WTC11 (cell line): Measurements from ENCODE around the gene LEKR1. TPM values are rescaled to one million over a fixed set of nuclear protein-coding genes. Genes with fewer than 3 reads are reported as not detected.

Source experiments
- ATAC-seq: fragments of 200-7000 bp; cut with Tn5 transposase; 2 replicates; pipeline ENCODE4 v1.10.0; 2021; ENCODE audit warnings: mild to moderate bottlenecking, moderate library complexity
- CTCF ChIA-PET: fragments of 300-600 bp; sonication (Branson Sonifier 250); formaldehyde crosslinking; loops from one replicate; lab custom pipeline; 2021; ENCODE audit warnings: antibody characterized with exemption; lab: Charles Lee
- POLR2A ChIA-PET: fragments of 350-600 bp; sonication (Branson Sonifier 250); formaldehyde crosslinking; loops from one replicate; lab custom pipeline; 2021; ENCODE audit warnings: antibody characterized with exemption; lab: Charles Lee
- DNase-seq: peaks from one replicate; pipeline ENCODE4 v3.0.0; 2021; ENCODE audit warnings: low spot score
- H3K27ac Mint-ChIP-seq: 2 replicates; pipeline ENCODE4 v1.8.0; 2021; ENCODE audit warnings: mixed read lengths
- H3K27me3 Mint-ChIP-seq: 2 replicates; pipeline ENCODE4 v1.8.0; 2021; ENCODE audit warnings: low read depth, mild to moderate bottlenecking, moderate library complexity, mixed read lengths
- H3K36me3 Mint-ChIP-seq: 2 replicates; pipeline ENCODE4 v1.8.0; 2021; ENCODE audit warnings: mixed read lengths
- H3K4me1 Mint-ChIP-seq: 2 replicates; pipeline ENCODE4 v1.8.0; 2022; ENCODE audit warnings: mixed read lengths
- H3K4me3 Mint-ChIP-seq: 2 replicates; pipeline ENCODE4 v1.8.0; 2021; ENCODE audit warnings: mild to moderate bottlenecking, moderate library complexity, mixed read lengths
- H3K9me3 Mint-ChIP-seq: 2 replicates; pipeline ENCODE4 v1.8.0; 2021; ENCODE audit warnings: mixed read lengths
- CREM ChIP-seq: sonication (generic); formaldehyde crosslinking; IDR thresholded peaks from 2 replicates; pipeline ENCODE4 v1.8.1; 2022; ENCODE audit warnings: mild to moderate bottlenecking, missing genetic modification reagents, moderate library complexity
- GTF2I ChIP-seq: fragments of 250-450 bp; sonication (Bioruptor Pico); conservative IDR thresholded peaks from 2 replicates; pipeline ENCODE4 v1.4.0; 2021; ENCODE audit warnings: mild to moderate bottlenecking
- MXD4 ChIP-seq: fragments of 250-450 bp; sonication (Bioruptor Pico); IDR thresholded peaks from 2 replicates; pipeline ENCODE4 v1.8.0; 2021; ENCODE audit warnings: mild to moderate bottlenecking, moderate library complexity, borderline replicate concordance
- NFYB ChIP-seq: sonication (generic); formaldehyde crosslinking; conservative IDR thresholded peaks from 2 replicates; pipeline ENCODE4 v1.8.0; 2022; ENCODE audit warnings: low read depth, missing genetic modification reagents
- OVOL2 ChIP-seq: fragments of 250-450 bp; sonication (Bioruptor Pico); IDR thresholded peaks from 2 replicates; pipeline ENCODE4 v1.9.0; 2021; ENCODE audit warnings: mild to moderate bottlenecking, borderline replicate concordance
- PRRX2 ChIP-seq: fragments of 250-450 bp; sonication (Bioruptor Pico); IDR thresholded peaks from 2 replicates; pipeline ENCODE4 v1.8.0; 2021; ENCODE audit warnings: mild to moderate bottlenecking
- TEAD4 ChIP-seq: sonication (generic); formaldehyde crosslinking; IDR thresholded peaks from 2 replicates; pipeline ENCODE4 v1.8.0; 2022; ENCODE audit warnings: mild to moderate bottlenecking, missing genetic modification reagents
- ZNF138 ChIP-seq: sonication (generic); formaldehyde crosslinking; conservative IDR thresholded peaks from 2 replicates; pipeline ENCODE4 v1.8.1; 2022; ENCODE audit warnings: mild to moderate bottlenecking, moderate library complexity, missing genetic modification reagents
- ZNF219 ChIP-seq: sonication (generic); formaldehyde crosslinking; IDR thresholded peaks from 2 replicates; pipeline ENCODE4 v1.8.0; 2023; ENCODE audit warnings: missing genetic modification reagents, mild to moderate bottlenecking, borderline replicate concordance
- total RNA-seq: library from RNA; stranded (reverse); gene quantifications from 3 replicates; pipeline ENCODE4 v1.2.3, GENCODE V29; 2021
- TF ChIP-seq, protein P1 (sequence below): sonication (generic); formaldehyde crosslinking; IDR thresholded peaks from 2 replicates; pipeline ENCODE4 v1.8.1; 2022; ENCODE audit warnings: missing genetic modification reagents, borderline replicate concordance
- TF ChIP-seq, protein P2 (sequence below): fragments of 250-450 bp; sonication (Bioruptor Pico); IDR thresholded peaks from 2 replicates; pipeline ENCODE4 v1.9.0; 2021; ENCODE audit warnings: mild to moderate bottlenecking
- TF ChIP-seq, protein P3 (sequence below): fragments of 250-450 bp; sonication (Bioruptor Pico); conservative IDR thresholded peaks from 2 replicates; pipeline ENCODE4 v1.9.0; 2021; ENCODE audit warnings: mild to moderate bottlenecking
- TF ChIP-seq, protein P4 (sequence below): sonication (generic); formaldehyde crosslinking; IDR thresholded peaks from 2 replicates; pipeline ENCODE4 v1.8.1; 2022; ENCODE audit warnings: low read depth, mild to moderate bottlenecking, moderate library complexity, missing genetic modification reagents, borderline replicate concordance
- TF ChIP-seq, protein P5 (sequence below): sonication (generic); formaldehyde crosslinking; IDR thresholded peaks from 2 replicates; pipeline ENCODE4 v1.8.1; 2022; ENCODE audit warnings: mild to moderate bottlenecking, moderate library complexity, missing genetic modification reagents
- TF ChIP-seq, protein P6 (sequence below): sonication (generic); formaldehyde crosslinking; conservative IDR thresholded peaks from 2 replicates; pipeline ENCODE4 v1.8.1; 2023; ENCODE audit warnings: mild to moderate bottlenecking, low read depth, missing genetic modification reagents, moderate library complexity
- TF ChIP-seq, protein P7 (sequence below): fragments of 250-450 bp; sonication (Bioruptor Pico); IDR thresholded peaks from 2 replicates; pipeline ENCODE4 v1.9.0; 2021; ENCODE audit warnings: moderate library complexity, mild to moderate bottlenecking, inconsistent platforms, borderline replicate concordance

LEKR1 gene
- total RNA-seq, 1 experiment from 2014 or later: 0.09 TPM

DNA sequence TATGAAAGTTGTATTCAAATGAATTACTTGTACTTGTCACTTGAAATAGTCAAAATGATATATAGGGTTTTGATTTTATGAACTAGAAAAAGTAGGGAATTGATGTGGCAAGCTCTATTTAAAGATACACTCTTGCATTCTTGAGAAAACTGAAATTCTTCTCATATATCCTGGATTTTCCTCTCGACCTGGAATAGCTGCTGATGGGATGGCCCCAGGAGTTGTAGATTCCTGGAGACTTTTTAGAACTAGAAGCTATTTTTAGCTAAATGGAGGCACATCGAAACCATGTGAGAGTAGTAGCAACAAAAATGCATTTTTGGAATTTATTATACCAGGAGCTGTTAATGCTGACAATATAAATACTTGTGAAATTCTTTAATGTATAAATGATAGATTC lies 125.9 kb downstream of the LEKR1 start (continued):
- no peak for TF ChIP-seq NFYB (CRISPR knock-in tag)

DNA sequence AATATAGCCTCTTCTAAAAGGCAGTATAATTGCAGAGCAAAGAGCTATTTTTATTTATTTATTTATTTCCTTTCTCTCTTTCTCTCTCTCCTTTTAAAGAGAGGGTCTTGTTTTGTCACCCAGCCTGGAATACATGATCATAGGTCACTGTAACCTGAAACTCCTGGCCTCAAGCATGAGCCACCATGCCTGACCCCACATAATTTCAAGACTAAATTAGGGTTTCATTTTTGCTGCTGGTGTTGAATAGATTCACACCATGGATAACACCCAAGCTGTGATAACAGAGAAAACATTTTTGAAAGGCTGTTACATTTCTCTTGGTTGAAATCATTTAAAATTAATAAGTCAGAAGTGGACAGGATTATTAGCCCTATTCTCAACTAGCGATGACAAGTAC lies 131.6 kb downstream of the LEKR1 start:
- Mint-ChIP-seq H3K27ac (no peak overlapping the region), H3K4me1 (no peaks in the 10 kb centered on the region), H3K9me3 (peaks cover 5% of the 10 kb centered on the region; the same call in 1 of the 2 replicates), H3K27me3 (no peaks in the 10 kb centered on the region), H3K36me3 (no peaks in the 10 kb centered on the region), H3K4me3 (no peak overlapping the region)
- DNase-seq (no peak), ATAC-seq (no peak)
- ChIA-PET CTCF (no interaction called here), POLR2A (no interaction called here)
- TF ChIP-seq OVOL2 (CRISPR knock-in tag): no peak
- TF ChIP-seq, protein P1, sequence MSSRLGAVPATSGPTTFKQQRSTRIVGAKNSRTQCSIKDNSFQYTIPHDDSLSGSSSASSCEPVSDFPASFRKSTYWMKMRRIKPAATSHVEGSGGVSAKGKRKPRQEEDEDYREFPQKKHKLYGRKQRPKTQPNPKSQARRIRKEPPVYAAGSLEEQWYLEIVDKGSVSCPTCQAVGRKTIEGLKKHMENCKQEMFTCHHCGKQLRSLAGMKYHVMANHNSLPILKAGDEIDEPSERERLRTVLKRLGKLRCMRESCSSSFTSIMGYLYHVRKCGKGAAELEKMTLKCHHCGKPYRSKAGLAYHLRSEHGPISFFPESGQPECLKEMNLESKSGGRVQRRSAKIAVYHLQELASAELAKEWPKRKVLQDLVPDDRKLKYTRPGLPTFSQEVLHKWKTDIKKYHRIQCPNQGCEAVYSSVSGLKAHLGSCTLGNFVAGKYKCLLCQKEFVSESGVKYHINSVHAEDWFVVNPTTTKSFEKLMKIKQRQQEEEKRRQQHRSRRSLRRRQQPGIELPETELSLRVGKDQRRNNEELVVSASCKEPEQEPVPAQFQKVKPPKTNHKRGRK (CRISPR knock-in tag): no peak

DNA sequence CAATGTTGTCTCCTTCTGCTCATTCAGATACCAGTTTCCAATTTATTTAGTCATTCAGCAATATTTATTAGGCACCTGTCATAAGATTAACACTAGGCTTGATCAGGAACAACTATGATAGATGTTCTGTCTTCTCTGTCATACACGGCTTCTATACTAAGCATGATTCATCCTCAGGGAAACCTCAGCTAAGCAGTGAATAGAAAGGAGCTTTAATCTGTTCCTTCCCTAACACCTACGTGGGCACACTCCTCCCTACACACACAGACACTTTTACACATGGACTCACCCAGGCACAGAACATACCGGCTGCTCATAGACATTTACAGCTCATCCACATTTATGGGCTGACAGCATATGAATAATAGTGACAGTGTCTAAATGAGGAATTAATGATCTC lies 136.9 kb downstream of the LEKR1 start:
- CTCF ChIA-PET: no interaction called here
- TF ChIP-seq ZNF138 (CRISPR knock-in tag): no peak
- TF ChIP-seq ZNF219 (CRISPR knock-in tag): no peak
- TF ChIP-seq, protein P2, sequence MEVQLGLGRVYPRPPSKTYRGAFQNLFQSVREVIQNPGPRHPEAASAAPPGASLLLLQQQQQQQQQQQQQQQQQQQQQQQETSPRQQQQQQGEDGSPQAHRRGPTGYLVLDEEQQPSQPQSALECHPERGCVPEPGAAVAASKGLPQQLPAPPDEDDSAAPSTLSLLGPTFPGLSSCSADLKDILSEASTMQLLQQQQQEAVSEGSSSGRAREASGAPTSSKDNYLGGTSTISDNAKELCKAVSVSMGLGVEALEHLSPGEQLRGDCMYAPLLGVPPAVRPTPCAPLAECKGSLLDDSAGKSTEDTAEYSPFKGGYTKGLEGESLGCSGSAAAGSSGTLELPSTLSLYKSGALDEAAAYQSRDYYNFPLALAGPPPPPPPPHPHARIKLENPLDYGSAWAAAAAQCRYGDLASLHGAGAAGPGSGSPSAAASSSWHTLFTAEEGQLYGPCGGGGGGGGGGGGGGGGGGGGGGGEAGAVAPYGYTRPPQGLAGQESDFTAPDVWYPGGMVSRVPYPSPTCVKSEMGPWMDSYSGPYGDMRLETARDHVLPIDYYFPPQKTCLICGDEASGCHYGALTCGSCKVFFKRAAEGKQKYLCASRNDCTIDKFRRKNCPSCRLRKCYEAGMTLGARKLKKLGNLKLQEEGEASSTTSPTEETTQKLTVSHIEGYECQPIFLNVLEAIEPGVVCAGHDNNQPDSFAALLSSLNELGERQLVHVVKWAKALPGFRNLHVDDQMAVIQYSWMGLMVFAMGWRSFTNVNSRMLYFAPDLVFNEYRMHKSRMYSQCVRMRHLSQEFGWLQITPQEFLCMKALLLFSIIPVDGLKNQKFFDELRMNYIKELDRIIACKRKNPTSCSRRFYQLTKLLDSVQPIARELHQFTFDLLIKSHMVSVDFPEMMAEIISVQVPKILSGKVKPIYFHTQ (CRISPR knock-in tag): no peak
- TF ChIP-seq TEAD4 (CRISPR knock-in tag): no peak
- no peak for TF ChIP-seq MXD4 (CRISPR knock-in tag)
- TF ChIP-seq, protein P3, sequence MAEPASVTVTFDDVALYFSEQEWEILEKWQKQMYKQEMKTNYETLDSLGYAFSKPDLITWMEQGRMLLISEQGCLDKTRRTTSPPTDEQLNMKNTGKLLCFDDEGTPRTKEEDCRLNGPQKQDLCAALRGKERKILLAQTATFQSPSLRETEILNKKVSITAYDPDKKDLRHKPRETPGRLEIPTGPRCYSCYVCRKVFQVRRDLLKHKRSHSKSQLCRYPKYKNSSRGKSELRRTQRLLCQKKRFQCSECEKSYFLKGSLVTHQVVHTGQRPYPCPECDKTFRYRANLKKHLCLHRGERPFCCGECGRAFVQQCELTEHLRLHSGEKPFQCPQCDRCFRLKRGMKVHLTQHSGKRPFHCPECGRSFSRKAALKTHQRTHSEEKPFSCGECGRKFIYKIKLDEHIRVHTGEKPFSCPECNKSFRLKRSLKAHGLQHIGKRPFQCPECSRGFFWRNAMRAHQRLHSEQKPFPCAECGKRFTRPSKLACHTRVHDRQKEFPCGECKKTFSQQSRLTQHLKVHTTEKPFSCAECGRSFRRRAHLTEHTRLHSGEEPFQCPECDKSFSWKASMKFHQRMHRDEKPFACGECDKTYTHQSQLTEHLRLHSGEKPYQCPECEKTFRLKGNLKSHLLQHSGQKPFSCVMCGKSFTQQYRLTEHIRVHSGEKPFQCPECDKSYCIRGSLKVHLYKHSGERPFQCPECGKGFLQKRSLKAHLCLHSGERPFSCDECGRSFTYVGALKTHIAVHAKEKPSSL (CRISPR knock-in tag): no peak
- TF ChIP-seq, protein P4, sequence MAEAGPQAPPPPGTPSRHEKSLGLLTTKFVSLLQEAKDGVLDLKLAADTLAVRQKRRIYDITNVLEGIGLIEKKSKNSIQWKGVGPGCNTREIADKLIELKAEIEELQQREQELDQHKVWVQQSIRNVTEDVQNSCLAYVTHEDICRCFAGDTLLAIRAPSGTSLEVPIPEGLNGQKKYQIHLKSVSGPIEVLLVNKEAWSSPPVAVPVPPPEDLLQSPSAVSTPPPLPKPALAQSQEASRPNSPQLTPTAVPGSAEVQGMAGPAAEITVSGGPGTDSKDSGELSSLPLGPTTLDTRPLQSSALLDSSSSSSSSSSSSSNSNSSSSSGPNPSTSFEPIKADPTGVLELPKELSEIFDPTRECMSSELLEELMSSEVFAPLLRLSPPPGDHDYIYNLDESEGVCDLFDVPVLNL (CRISPR knock-in tag): no peak
- TF ChIP-seq, protein P5, sequence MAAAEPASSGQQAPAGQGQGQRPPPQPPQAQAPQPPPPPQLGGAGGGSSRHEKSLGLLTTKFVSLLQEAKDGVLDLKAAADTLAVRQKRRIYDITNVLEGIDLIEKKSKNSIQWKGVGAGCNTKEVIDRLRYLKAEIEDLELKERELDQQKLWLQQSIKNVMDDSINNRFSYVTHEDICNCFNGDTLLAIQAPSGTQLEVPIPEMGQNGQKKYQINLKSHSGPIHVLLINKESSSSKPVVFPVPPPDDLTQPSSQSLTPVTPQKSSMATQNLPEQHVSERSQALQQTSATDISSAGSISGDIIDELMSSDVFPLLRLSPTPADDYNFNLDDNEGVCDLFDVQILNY (CRISPR knock-in tag): no peak
- Mint-ChIP-seq H3K4me3 (no peak overlapping the region), H3K4me1 (no peaks in the 10 kb centered on the region), H3K27me3 (no peaks in the 10 kb centered on the region), H3K9me3 (peaks cover 19% of the 10 kb centered on the region), H3K36me3 (peaks cover 13% of the 10 kb centered on the region), H3K27ac (no peak overlapping the region)
- no peak for DNase-seq
- POLR2A ChIA-PET: no interaction called here
- no peak for ATAC-seq

DNA sequence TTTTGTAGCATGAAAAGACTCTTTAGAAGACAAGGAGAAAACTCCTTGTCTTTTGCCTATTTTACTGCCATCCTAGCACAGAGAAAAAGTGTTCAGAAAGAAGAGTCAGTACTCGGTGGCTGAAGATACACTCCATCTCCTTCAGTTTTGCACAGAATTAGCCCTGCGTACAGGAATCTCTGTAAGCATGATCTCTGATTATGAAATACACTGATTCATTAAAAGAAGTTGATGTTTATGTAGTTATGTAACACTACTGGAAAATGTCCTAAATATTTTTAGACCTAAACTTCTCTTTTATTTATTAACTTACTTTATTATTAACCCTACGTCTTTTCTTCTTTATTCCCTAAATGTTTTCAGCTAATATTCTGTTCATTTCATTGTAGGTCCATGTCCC lies 138.4 kb downstream of the LEKR1 start:
- H3K9me3 Mint-ChIP-seq: peaks cover 27% of the 10 kb centered on the region
- no peak for ATAC-seq
- H3K27me3 Mint-ChIP-seq: no peaks in the 10 kb centered on the region
- no peak overlapping the region for H3K27ac Mint-ChIP-seq
- no peak overlapping the region for H3K4me3 Mint-ChIP-seq
- H3K4me1 Mint-ChIP-seq: no peaks in the 10 kb centered on the region
- ChIA-PET CTCF (no interaction called here), POLR2A (no interaction called here)
- peaks cover 13% of the 10 kb centered on the region for H3K36me3 Mint-ChIP-seq
- DNase-seq: no peak
- TF ChIP-seq, protein P6, sequence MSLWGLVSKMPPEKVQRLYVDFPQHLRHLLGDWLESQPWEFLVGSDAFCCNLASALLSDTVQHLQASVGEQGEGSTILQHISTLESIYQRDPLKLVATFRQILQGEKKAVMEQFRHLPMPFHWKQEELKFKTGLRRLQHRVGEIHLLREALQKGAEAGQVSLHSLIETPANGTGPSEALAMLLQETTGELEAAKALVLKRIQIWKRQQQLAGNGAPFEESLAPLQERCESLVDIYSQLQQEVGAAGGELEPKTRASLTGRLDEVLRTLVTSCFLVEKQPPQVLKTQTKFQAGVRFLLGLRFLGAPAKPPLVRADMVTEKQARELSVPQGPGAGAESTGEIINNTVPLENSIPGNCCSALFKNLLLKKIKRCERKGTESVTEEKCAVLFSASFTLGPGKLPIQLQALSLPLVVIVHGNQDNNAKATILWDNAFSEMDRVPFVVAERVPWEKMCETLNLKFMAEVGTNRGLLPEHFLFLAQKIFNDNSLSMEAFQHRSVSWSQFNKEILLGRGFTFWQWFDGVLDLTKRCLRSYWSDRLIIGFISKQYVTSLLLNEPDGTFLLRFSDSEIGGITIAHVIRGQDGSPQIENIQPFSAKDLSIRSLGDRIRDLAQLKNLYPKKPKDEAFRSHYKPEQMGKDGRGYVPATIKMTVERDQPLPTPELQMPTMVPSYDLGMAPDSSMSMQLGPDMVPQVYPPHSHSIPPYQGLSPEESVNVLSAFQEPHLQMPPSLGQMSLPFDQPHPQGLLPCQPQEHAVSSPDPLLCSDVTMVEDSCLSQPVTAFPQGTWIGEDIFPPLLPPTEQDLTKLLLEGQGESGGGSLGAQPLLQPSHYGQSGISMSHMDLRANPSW: no peak
- TF ChIP-seq PRRX2 (CRISPR knock-in tag) (no peak), CREM (CRISPR knock-in tag) (no peak), GTF2I (CRISPR knock-in tag) (no peak)
- TF ChIP-seq, protein P7, sequence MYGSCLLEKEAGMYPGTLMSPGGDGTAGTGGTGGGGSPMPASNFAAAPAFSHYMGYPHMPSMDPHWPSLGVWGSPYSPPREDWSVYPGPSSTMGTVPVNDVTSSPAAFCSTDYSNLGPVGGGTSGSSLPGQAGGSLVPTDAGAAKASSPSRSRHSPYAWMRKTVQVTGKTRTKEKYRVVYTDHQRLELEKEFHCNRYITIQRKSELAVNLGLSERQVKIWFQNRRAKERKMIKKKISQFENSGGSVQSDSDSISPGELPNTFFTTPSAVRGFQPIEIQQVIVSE (CRISPR knock-in tag): no peak
